ENCODE data around the gene MORF4L1. TPM values are rescaled to one million over a fixed set of nuclear protein-coding genes. Genes with fewer than 3 reads are reported as not detected.

MORF4L1 gene
- total RNA-seq, 4 donors from 2014 or later, result 149 to 330 (median 235) TPM

DNA sequence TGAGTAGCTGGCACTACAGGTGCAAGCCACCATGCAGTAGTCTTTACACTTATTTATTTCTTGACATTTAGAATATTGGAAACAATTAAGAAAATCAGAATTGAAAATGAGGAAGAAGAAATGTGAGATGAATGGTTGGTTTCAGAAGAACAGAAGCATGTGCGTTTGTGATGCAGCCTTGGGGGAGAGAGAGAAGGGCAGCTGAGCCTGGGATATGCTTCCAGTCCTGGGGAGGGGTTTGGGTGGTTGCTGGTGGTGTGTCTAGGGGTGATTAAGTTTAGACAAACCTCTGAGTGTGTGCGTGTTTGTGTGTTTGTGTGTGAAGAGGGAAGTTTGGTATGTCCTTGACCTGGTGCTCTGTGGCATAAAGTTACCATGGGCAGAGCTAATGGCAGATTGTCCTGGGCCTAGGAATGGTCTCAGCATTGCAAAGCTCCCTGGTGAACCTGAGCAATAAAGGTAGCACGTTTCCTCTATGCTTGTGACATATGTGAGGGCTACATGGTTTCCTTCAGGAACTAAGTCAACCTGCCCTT is 36.5 kb downstream of the MORF4L1 start:
- intact Hi-C loops (cut with DNase I; ENCODE audit: low total_unique reads), result no loop called here
- Histone ChIP-seq H3K4me1 (peaks cover 0 to under 1% (median 0%) of the 10 kb centered on the region in 4 donors), H3K27me3 (no peaks in the 10 kb centered on the region), H3K27ac (no peak overlapping the region), H3K9me3 (no peaks in the 10 kb centered on the region), H3K4me3 (no peak overlapping the region), H3K36me3 (peaks cover 0 to 19% (median 6%) of the 10 kb centered on the region in 4 donors)
- in situ Hi-C loops (cut with MboI; ENCODE audit: low pct_ligation_motif_present in 1 of 4, low pct_unique_long_range_greater_than_20kb in 1 of 4, low sequenced_read_pairs in 3 of 4), result loop anchor here in 3 of 4 donors (25.0 kb wide), 1 partner anchor 278 kb away; no protein-coding TSS in a partner anchor
- 40 to 56% methylated on average over 1 to 3 of the region's 3 CpGs for WGBS, 2 donors (ENCODE audit: low coverage in 1 of 2)
- TF ChIP-seq EP300 (IDR thresholded peaks at IDR 0.05; ENCODE audit: low read depth) (no peak), POLR2A (IDR thresholded peaks at IDR 0.05) (no peak), POLR2AphosphoS5 (IDR thresholded peaks at IDR 0.05) (no peak)
- TF ChIP-seq, protein P1, sequence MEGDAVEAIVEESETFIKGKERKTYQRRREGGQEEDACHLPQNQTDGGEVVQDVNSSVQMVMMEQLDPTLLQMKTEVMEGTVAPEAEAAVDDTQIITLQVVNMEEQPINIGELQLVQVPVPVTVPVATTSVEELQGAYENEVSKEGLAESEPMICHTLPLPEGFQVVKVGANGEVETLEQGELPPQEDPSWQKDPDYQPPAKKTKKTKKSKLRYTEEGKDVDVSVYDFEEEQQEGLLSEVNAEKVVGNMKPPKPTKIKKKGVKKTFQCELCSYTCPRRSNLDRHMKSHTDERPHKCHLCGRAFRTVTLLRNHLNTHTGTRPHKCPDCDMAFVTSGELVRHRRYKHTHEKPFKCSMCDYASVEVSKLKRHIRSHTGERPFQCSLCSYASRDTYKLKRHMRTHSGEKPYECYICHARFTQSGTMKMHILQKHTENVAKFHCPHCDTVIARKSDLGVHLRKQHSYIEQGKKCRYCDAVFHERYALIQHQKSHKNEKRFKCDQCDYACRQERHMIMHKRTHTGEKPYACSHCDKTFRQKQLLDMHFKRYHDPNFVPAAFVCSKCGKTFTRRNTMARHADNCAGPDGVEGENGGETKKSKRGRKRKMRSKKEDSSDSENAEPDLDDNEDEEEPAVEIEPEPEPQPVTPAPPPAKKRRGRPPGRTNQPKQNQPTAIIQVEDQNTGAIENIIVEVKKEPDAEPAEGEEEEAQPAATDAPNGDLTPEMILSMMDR (IDR thresholded peaks at IDR 0.05), result no peak
- DNase-seq, result no peak

DNA sequence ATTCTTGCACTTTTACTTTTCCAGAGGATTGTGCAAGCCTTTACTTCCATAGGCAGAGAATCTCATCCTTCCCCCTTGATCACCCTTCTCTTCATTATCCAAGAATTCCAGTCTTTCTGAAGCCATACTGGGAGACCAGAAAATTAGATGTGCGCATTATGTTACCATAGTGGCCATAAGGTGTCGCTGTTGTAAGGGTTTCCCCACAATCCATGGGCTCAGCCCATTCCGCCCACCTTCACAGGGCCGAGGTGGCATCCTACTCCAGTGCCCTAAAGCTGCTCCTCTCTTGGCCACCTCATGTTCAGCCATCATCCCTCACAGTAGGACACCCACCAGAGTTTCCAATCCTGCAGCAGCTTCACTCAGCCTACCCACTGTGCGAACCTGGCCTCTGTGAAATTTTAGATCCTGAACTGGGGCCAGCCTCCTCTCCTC is 37.1 kb downstream of the MORF4L1 start:
- in situ Hi-C loops (cut with MboI; ENCODE audit: low pct_ligation_motif_present in 1 of 4, low pct_unique_long_range_greater_than_20kb in 1 of 4, low sequenced_read_pairs in 3 of 4), result loop anchor here in 3 of 4 donors (25.0 kb wide), 1 partner anchor 277 kb away; no protein-coding TSS in a partner anchor
- DNase-seq, result no peak
- Histone ChIP-seq H3K4me1 (peaks cover 2 to 6% (median 3%) of the 10 kb centered on the region in 4 donors), H3K27ac (no peak overlapping the region), H3K27me3 (no peaks in the 10 kb centered on the region), H3K36me3 (peaks cover 0 to 13% (median 3%) of the 10 kb centered on the region in 4 donors), H3K4me3 (no peak overlapping the region), H3K9me3 (no peaks in the 10 kb centered on the region)
- TF ChIP-seq, protein P1 (IDR thresholded peaks at IDR 0.05), result peak; percentile 54 to 67 (median 62)
- no peak for TF ChIP-seq EP300 (IDR thresholded peaks at IDR 0.05; ENCODE audit: low read depth)
- 63% methylated on average over 5 of the region's 5 CpGs; no CpG with 5 or more reads in 1 of the 2 donors for WGBS, 2 donors (ENCODE audit: low coverage in 1 of 2)
- intact Hi-C loops (cut with DNase I; ENCODE audit: low total_unique reads), result loop anchor here (5.0 kb wide), 1 partner anchor 67 kb away; no protein-coding TSS in a partner anchor

DNA sequence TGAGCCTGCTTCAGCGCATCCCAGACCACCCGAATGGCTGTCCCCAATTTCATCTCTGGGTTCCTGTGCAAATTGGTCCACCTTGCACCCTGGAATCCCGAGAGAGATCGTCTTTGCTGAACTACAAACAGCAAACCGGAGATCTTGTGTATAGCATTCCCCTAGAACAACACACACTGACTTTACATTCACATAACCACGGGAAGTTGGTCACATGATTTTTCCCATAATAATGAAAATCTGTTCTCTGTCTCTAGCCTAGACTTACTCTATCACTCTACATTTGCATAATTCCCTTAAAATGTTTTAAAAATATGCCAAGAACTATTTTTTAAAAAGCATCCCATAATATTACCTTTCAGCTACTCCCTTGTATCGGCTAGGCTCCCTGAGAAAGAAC is 37.6 kb downstream of the MORF4L1 start:
- no peak for DNase-seq
- no peak overlapping the region for H3K4me3 ChIP-seq
- no peaks in the 10 kb centered on the region for H3K9me3 ChIP-seq
- peaks cover 7 to 11% (median 8%) of the 10 kb centered on the region in 4 donors for H3K4me1 ChIP-seq
- 82% methylated on average over 5 to 7 of the region's 7 CpGs for WGBS, 2 donors (ENCODE audit: low coverage in 1 of 2)
- in situ Hi-C loops (cut with MboI; ENCODE audit: low pct_ligation_motif_present in 1 of 4, low pct_unique_long_range_greater_than_20kb in 1 of 4, low sequenced_read_pairs in 3 of 4), result loop anchor here in 3 of 4 donors (25.0 kb wide), 1 partner anchor 277 kb away; no protein-coding TSS in a partner anchor
- H3K36me3 ChIP-seq, result peaks cover 0 to 12% (median under 1%) of the 10 kb centered on the region in 4 donors
- no peaks in the 10 kb centered on the region for H3K27me3 ChIP-seq
- TF ChIP-seq, protein P1 (IDR thresholded peaks at IDR 0.05), result no peak
- TF ChIP-seq POLR2AphosphoS5 (IDR thresholded peaks at IDR 0.05), result no peak
- no peak for TF ChIP-seq EP300 (IDR thresholded peaks at IDR 0.05; ENCODE audit: low read depth)
- no peak for TF ChIP-seq POLR2A (IDR thresholded peaks at IDR 0.05)
- intact Hi-C loops (cut with DNase I; ENCODE audit: low total_unique reads), result loop anchor here (5.0 kb wide), 1 partner anchor 67 kb away; no protein-coding TSS in a partner anchor
- H3K27ac ChIP-seq, result no peak overlapping the region

DNA sequence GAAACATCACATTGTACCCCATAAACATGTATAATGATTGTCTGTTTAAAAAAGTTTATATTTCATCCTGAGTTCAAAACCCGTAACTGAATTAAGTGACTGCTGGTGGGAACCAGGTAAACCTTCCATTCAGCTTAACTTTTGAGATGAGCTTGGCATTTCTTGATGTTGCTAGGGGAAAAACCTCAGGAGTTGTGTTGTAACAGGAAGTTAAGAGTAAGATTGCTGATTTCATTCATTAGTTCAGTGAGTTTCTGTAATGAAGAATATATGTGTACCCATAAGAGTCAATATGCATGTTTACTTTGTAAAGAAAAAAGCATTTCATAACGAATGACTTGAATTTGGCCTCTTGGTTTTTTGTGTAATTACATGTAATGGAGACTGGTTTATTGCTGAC is 39.6 kb downstream of the MORF4L1 start:
- H3K4me3 ChIP-seq, result no peak overlapping the region
- no peaks in the 10 kb centered on the region for H3K9me3 ChIP-seq
- intact Hi-C loops (cut with DNase I; ENCODE audit: low total_unique reads), result loop anchor here (5.0 kb wide), 1 partner anchor 65 kb away; no protein-coding TSS in a partner anchor
- H3K36me3 ChIP-seq, result peaks cover 0 to 6% (median 0%) of the 10 kb centered on the region in 4 donors
- no peak for DNase-seq
- peaks cover 13 to 24% (median 16%) of the 10 kb centered on the region in 4 donors for H3K4me1 ChIP-seq
- no peak overlapping the region for H3K27ac ChIP-seq
- TF ChIP-seq, protein P1 (IDR thresholded peaks at IDR 0.05), result no peak
- TF ChIP-seq POLR2A (IDR thresholded peaks at IDR 0.05), result no peak
- no peak for TF ChIP-seq POLR2AphosphoS5 (IDR thresholded peaks at IDR 0.05)
- no peak for TF ChIP-seq EP300 (IDR thresholded peaks at IDR 0.05; ENCODE audit: low read depth)
- no peaks in the 10 kb centered on the region for H3K27me3 ChIP-seq
- in situ Hi-C loops (cut with MboI; ENCODE audit: low pct_ligation_motif_present in 1 of 4, low pct_unique_long_range_greater_than_20kb in 1 of 4, low sequenced_read_pairs in 3 of 4), result loop anchor here in 3 of 4 donors (25.0 kb wide), 1 partner anchor 275 kb away; no protein-coding TSS in a partner anchor
- 70 to 82% methylated on average over 2 of the region's 2 CpGs for WGBS, 2 donors (ENCODE audit: low coverage in 1 of 2)
